Thyroid gland (tissue), 4 donors: Measurements from ENCODE around the gene PTPRT.

Source experiments
- POLR2A ChIP-seq, 2 donors: fragments of 450-650 bp; IDR thresholded peaks; one replicate each; pipeline ENCODE4 v1.6.1; 2017; ENCODE audit warnings: antibody characterized with exemption in 2 of 2, mild to moderate bottlenecking in 2 of 2, moderate library complexity in 1 of 2
- TF ChIP-seq, protein P1 (sequence below), 6 experiments: fragments of 200-600 bp in 3 of 6; fragments of 450-650 bp in 3 of 6; sonication (generic) in 3 of 6; IDR thresholded peaks; one replicate each; pipeline ENCODE4 v1.5.1; 2016 to 2019; ENCODE audit warnings: antibody characterized with exemption in 6 of 6, mild to moderate bottlenecking in 2 of 6, inconsistent platforms in 1 of 6, moderate library complexity in 1 of 6

DNA sequence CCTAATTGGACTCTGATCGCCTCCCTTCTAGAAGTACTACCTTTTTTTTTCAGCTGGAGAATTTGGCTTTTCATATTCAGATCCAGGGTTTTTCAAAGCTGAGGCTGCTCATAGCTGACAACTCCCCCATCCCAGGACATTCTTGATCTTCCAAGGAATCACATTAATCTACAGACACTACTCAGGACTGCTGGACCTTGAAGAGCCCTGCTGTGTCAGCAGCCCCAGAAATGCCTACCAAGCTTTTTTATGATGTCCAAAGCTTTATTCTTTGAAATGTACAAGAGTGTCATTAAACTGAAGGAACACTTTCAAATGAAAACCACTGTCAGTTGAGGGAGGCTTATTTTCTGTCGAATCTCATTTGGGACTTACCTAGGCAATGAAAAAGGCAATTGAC is 704.1 kb downstream of the PTPRT start:
- TF ChIP-seq, protein P1, sequence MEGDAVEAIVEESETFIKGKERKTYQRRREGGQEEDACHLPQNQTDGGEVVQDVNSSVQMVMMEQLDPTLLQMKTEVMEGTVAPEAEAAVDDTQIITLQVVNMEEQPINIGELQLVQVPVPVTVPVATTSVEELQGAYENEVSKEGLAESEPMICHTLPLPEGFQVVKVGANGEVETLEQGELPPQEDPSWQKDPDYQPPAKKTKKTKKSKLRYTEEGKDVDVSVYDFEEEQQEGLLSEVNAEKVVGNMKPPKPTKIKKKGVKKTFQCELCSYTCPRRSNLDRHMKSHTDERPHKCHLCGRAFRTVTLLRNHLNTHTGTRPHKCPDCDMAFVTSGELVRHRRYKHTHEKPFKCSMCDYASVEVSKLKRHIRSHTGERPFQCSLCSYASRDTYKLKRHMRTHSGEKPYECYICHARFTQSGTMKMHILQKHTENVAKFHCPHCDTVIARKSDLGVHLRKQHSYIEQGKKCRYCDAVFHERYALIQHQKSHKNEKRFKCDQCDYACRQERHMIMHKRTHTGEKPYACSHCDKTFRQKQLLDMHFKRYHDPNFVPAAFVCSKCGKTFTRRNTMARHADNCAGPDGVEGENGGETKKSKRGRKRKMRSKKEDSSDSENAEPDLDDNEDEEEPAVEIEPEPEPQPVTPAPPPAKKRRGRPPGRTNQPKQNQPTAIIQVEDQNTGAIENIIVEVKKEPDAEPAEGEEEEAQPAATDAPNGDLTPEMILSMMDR (IDR thresholded peaks at IDR 0.05) = no peak
- no peak for TF ChIP-seq POLR2A (IDR thresholded peaks at IDR 0.05)
